ENCODE results near the gene HYAL2. TPM values are rescaled to one million over a fixed set of nuclear protein-coding genes. Genes with fewer than 3 reads are reported as not detected.
A peak's percentile ranks its signal among the peaks of the same experiment; 100 is the strongest.

Gene HYAL2
- total RNA-seq: 100 to 1,000 TPM in 1 of 2 donors, 10 to 100 TPM in 1; 53.4 to 103 TPM
- long read RNA-seq, full-length matches to known transcripts: 372 of 388 reads
- long read RNA-seq, partial matches to known transcripts: 3 of 388 reads
- long read RNA-seq, other reads (novel, unspliced or antisense): 13 of 388 reads

GRCh38 chr3:50322386-50323091 is at the start of gene HYAL2:
Gene HYAL2 (minus strand): TSS chr3:50322745. CDS start chr3:50320489, 2,256 bp downstream.
- ATAC-seq (peak; percentile 4 to 12), DNase-seq (peak; percentile 88)
- intact Hi-C loops (cut with DNase I): loop anchor here in 1 of 2 donors (10.0 kb wide), 1 partner anchor 88 kb away; the partner anchor contains the start of gene GNAI2

- intact Hi-C loops (cut with DNase I): no loop called here
- no peak for ATAC-seq
These were observed 48.7 kb upstream of the HYAL2 start for GRCh38 chr3:50371133-50371685.

GRCh38 chr3:50370594-50370993 is 48.0 kb upstream of the HYAL2 start:
- no peak for ATAC-seq
- intact Hi-C loops (cut with DNase I): no loop called here
- DNase-seq: no peak

More at GRCh38 chr3:50371133-50371685, 48.7 kb upstream of the HYAL2 start:
- no peak for DNase-seq

GRCh38 chr3:50369012-50369670 is 46.6 kb upstream of the HYAL2 start:
- ATAC-seq (no peak), DNase-seq (no peak)
- intact Hi-C loops (cut with DNase I): no loop called here

- DNase-seq (no peak), ATAC-seq (no peak)
- intact Hi-C loops (cut with DNase I): no loop called here
These were observed 43.3 kb upstream of the HYAL2 start for GRCh38 chr3:50365842-50366220.

- intact Hi-C loops (cut with DNase I): no loop called here
- peak; percentile 89 to 91 for ATAC-seq
These were observed 42.7 kb upstream of the HYAL2 start for GRCh38 chr3:50365080-50365841.

GRCh38 chr3:50364573-50365079 is 42.1 kb upstream of the HYAL2 start:
- DNase-seq: no peak
- intact Hi-C loops (cut with DNase I): no loop called here
- peak; percentile 42 to 51 for ATAC-seq

More at GRCh38 chr3:50365080-50365841, 42.7 kb upstream of the HYAL2 start:
- DNase-seq: peak; percentile 87

- ATAC-seq: no peak
These were observed 37.2 kb upstream of the HYAL2 start for GRCh38 chr3:50359760-50360110.

GRCh38 chr3:50358911-50359759 is 36.6 kb upstream of the HYAL2 start, which contains the start of gene TMEM115:
Gene TMEM115 (minus strand): TSS chr3:50359521. CDS start chr3:50359063, 458 bp downstream.
- DNase-seq (peak; percentile 98), ATAC-seq (peak; percentile 97 to 98)
- intact Hi-C loops (cut with DNase I): no loop called here

More at GRCh38 chr3:50359760-50360110, 37.2 kb upstream of the HYAL2 start:
- intact Hi-C loops (cut with DNase I): no loop called here
- DNase-seq: no peak

- intact Hi-C loops (cut with DNase I): no loop called here
- ATAC-seq (no peak), DNase-seq (no peak)
These were observed 35.9 kb upstream of the HYAL2 start for GRCh38 chr3:50358355-50358910.

GRCh38 chr3:50357481-50357880 is 34.9 kb upstream of the HYAL2 start:
- ATAC-seq: no peak
- intact Hi-C loops (cut with DNase I): no loop called here
- DNase-seq: no peak

- intact Hi-C loops (cut with DNase I): no loop called here
- ATAC-seq (peak; percentile 4 to 6), DNase-seq (peak; percentile 72)
These were observed 34.0 kb upstream of the HYAL2 start for GRCh38 chr3:50356553-50356952.

GRCh38 chr3:50355829-50356552 is 33.4 kb upstream of the HYAL2 start:
- ATAC-seq (no peak), DNase-seq (no peak)
- intact Hi-C loops (cut with DNase I): no loop called here

- ATAC-seq: no peak
- intact Hi-C loops (cut with DNase I): no loop called here
- no peak for DNase-seq
These were observed 32.3 kb upstream of the HYAL2 start for GRCh38 chr3:50354850-50355249.

- intact Hi-C loops (cut with DNase I): no loop called here
- DNase-seq: no peak
- ATAC-seq: no peak
These were observed 31.7 kb upstream of the HYAL2 start for GRCh38 chr3:50354186-50354764.

GRCh38 chr3:50353245-50354004 is 30.9 kb upstream of the HYAL2 start:
- no peak for DNase-seq
- intact Hi-C loops (cut with DNase I): no loop called here
- no peak for ATAC-seq

All from left cardiac atrium (tissue), 4 donors.